GM19468 (cell line): ENCODE results near the gene HSD11B1L.

ENCODE experiments used
- ATAC-seq: cut with Tn5 transposase; IDR thresholded peaks from one replicate; pipeline ENCODE4 v1.9.1; 2021; ENCODE audit warnings: mild to moderate bottlenecking, moderate library complexity, moderate number of reproducible peaks; ENCODE audit not compliant: unreplicated experiment; ENCODE audit errors: extremely low read depth

HSD11B1L gene

GRCh38 chr19:5680437-5681368 lies at the start of gene HSD11B1L, which contains the start of gene MICOS13:
Gene HSD11B1L (plus strand): TSS chr19:5681027. CDS start chr19:5684833, 3,806 bp downstream.
Gene MICOS13 (minus strand): TSS chr19:5680516. CDS start chr19:5680486, 30 bp downstream.
- ATAC-seq = peak; percentile 85

- ATAC-seq = no peak
Observed at GRCh38 chr19:5631567-5632240, 49.1 kb upstream of the HSD11B1L start.

GRCh38 chr19:5632241-5632612 lies 48.6 kb upstream of the HSD11B1L start:
- ATAC-seq = no peak

- no peak for ATAC-seq
Observed at GRCh38 chr19:5632657-5633056, 48.2 kb upstream of the HSD11B1L start.

- no peak for ATAC-seq
Observed at GRCh38 chr19:5635427-5635826, 45.4 kb upstream of the HSD11B1L start.

GRCh38 chr19:5637971-5638370 lies 42.9 kb upstream of the HSD11B1L start:
- ATAC-seq = no peak

- ATAC-seq = no peak
Observed at GRCh38 chr19:5641171-5641570, 39.7 kb upstream of the HSD11B1L start.

GRCh38 chr19:5642204-5642603 lies 38.6 kb upstream of the HSD11B1L start:
- no peak for ATAC-seq

- ATAC-seq = no peak
Observed at GRCh38 chr19:5643060-5643459, 37.8 kb upstream of the HSD11B1L start.

GRCh38 chr19:5644037-5644436 lies 36.8 kb upstream of the HSD11B1L start:
- no peak for ATAC-seq

GRCh38 chr19:5645409-5645808 lies 35.4 kb upstream of the HSD11B1L start:
- ATAC-seq = no peak

- ATAC-seq = no peak
Observed at GRCh38 chr19:5646703-5647102, 34.1 kb upstream of the HSD11B1L start.

- no peak for ATAC-seq
Observed at GRCh38 chr19:5648464-5648863, 32.4 kb upstream of the HSD11B1L start.

GRCh38 chr19:5651361-5651760 lies 29.5 kb upstream of the HSD11B1L start:
- no peak for ATAC-seq

GRCh38 chr19:5652261-5652660 lies 28.6 kb upstream of the HSD11B1L start:
- ATAC-seq = no peak

- no peak for ATAC-seq
Observed at GRCh38 chr19:5654931-5655330, 25.9 kb upstream of the HSD11B1L start.

- ATAC-seq = no peak
Observed at GRCh38 chr19:5655412-5655811, 25.4 kb upstream of the HSD11B1L start.

GRCh38 chr19:5661483-5661882 lies 19.3 kb upstream of the HSD11B1L start:
- ATAC-seq = no peak

GRCh38 chr19:5663904-5664303 lies 16.9 kb upstream of the HSD11B1L start:
- no peak for ATAC-seq

- no peak for ATAC-seq
Observed at GRCh38 chr19:5664515-5664914, 16.3 kb upstream of the HSD11B1L start.

GRCh38 chr19:5665781-5666513 lies 14.9 kb upstream of the HSD11B1L start:
- no peak for ATAC-seq
